SK-N-SH (cell line): ENCODE results near the gene MTHFD1L. TPM values are rescaled to one million over a fixed set of nuclear protein-coding genes. Genes with fewer than 3 reads are reported as not detected.

Source experiments
- CTCF ChIA-PET: fragments of 300-600, 350-600 bp; formaldehyde crosslinking; extraction: SDS; loops from one replicate; lab custom pipeline; 2021; lab: Yijun Ruan, JAX
- POLR2A ChIA-PET: fragments of 350-600 bp; sonication (Branson Sonifier 250); formaldehyde crosslinking; extraction: SDS; loops from one replicate; lab custom pipeline; 2020; ENCODE audit warnings: antibody characterized with exemption, inconsistent platforms; lab: Yijun Ruan, JAX
- DNase-seq: peaks from one replicate; pipeline ENCODE4 v3.0.0; 2012
- H2AFZ ChIP-seq: fragments of 200-600 bp; sonication (generic); 2 replicates; pipeline ENCODE4 v1.8.1; 2016; ENCODE audit warnings: antibody characterized with exemption, mild to moderate bottlenecking, low read depth
- H3F3A ChIP-seq: fragments of 200-600 bp; sonication (generic); replicated peaks from 2 replicates; pipeline ENCODE3; 2016; ENCODE audit warnings: antibody characterized with exemption, mild to moderate bottlenecking; ENCODE audit not compliant: insufficient read depth
- H3K27ac ChIP-seq, 2 experiments: fragments of 200-500 bp in 1 of 2; fragments of 200-600 bp in 1 of 2; sonication (Bioruptor generic) in 1 of 2; sonication (generic), shearing (Covaris generic) in 1 of 2; 2 replicates each; pipeline versions ENCODE4 v1.5.1 to v1.6.1; 2014 to 2016; ENCODE audit warnings: low read depth in 2 of 2, inconsistent platforms in 1 of 2, low read length in 1 of 2, mild to moderate bottlenecking in 1 of 2, mixed read lengths in 1 of 2
- H3K27me3 ChIP-seq: fragments of 200-600 bp; sonication (generic), shearing (Covaris generic); 2 replicates; pipeline ENCODE4 v1.6.1; 2016; ENCODE audit warnings: mixed run types; ENCODE audit not compliant: insufficient read depth
- H3K36me3 ChIP-seq, 2 experiments: fragments of 200-500 bp in 1 of 2; fragments of 200-600 bp in 1 of 2; sonication (Bioruptor generic) in 1 of 2; sonication (generic) in 1 of 2; replicated peaks in 1 of 2; 2 replicates each; pipeline versions ENCODE3 to v1.5.1; 2014 to 2016; ENCODE audit warnings: low read length in 1 of 2, mild to moderate bottlenecking in 1 of 2; ENCODE audit not compliant: insufficient read depth in 2 of 2, control insufficient read depth in 1 of 2
- H3K4me1 ChIP-seq, 2 experiments: fragments of 200-500 bp in 1 of 2; fragments of 200-600 bp in 1 of 2; sonication (Bioruptor generic) in 1 of 2; sonication (generic), shearing (Covaris generic) in 1 of 2; 2 replicates each; pipeline versions ENCODE4 v1.5.1 to v1.6.1; 2014 to 2016; ENCODE audit warnings: low read depth in 1 of 2, low read length in 1 of 2, mixed run types in 1 of 2; ENCODE audit not compliant: insufficient read depth in 2 of 2, control insufficient read depth in 1 of 2
- H3K4me2 ChIP-seq: fragments of 200-600 bp; sonication (generic), shearing (Covaris generic); 2 replicates; pipeline ENCODE4 v1.6.1; 2017; ENCODE audit warnings: mixed run types
- H3K4me3 ChIP-seq, 2 experiments: fragments of 200-500 bp in 1 of 2; fragments of 200-600 bp in 1 of 2; sonication (Bioruptor generic) in 1 of 2; sonication (generic), shearing (Covaris generic) in 1 of 2; 2 replicates each; pipeline versions ENCODE4 v1.5.1 to v1.8.1; 2014 to 2016; ENCODE audit warnings: low read depth in 2 of 2, inconsistent platforms in 1 of 2, low read length in 1 of 2, mild to moderate bottlenecking in 1 of 2, mixed read lengths in 1 of 2, moderate library complexity in 1 of 2
- H3K79me2 ChIP-seq: fragments of 200-600 bp; sonication (generic); 2 replicates; pipeline ENCODE4 v1.8.1; 2017; ENCODE audit warnings: mild to moderate bottlenecking; ENCODE audit not compliant: insufficient read depth
- H3K9ac ChIP-seq: fragments of 200-600 bp; sonication (generic); 2 replicates; pipeline ENCODE4 v1.6.1; 2017; ENCODE audit warnings: mixed run types
- H3K9me2 ChIP-seq: fragments of 200-600 bp; sonication (generic); 2 replicates; pipeline ENCODE4 v1.6.1; 2017; ENCODE audit warnings: mixed run types
- H3K9me3 ChIP-seq: fragments of 200-600 bp; sonication (generic); 2 replicates; pipeline ENCODE4 v1.6.1; 2017; ENCODE audit warnings: mixed run types, mild to moderate bottlenecking, moderate library complexity
- H4K20me1 ChIP-seq: fragments of 200-600 bp; sonication (generic); 2 replicates; pipeline ENCODE4 v1.6.1; 2017; ENCODE audit warnings: mild to moderate bottlenecking, mixed run types; ENCODE audit not compliant: insufficient read depth
- CHD2 ChIP-seq: fragments of 150-350 bp; IDR thresholded peaks from 2 replicates; pipeline ENCODE4 v1.6.1; 2018; ENCODE audit warnings: low read length; ENCODE audit not compliant: partially characterized antibody
- CTCF ChIP-seq: fragments of 200-600 bp; sonication (generic); IDR thresholded peaks from 2 replicates; pipeline ENCODE4 v1.6.1; 2017; ENCODE audit warnings: antibody characterized with exemption, mild to moderate bottlenecking, moderate library complexity
- EZH2phosphoT487 ChIP-seq: fragments of 200-600 bp; sonication (generic); IDR thresholded peaks from 2 replicates; pipeline ENCODE4 v1.6.1; 2017; ENCODE audit warnings: low read depth, mixed run types, mild to moderate bottlenecking, antibody characterized with exemption, moderate library complexity, borderline replicate concordance
- FOSL2 ChIP-seq: IDR thresholded peaks from 2 replicates; pipeline ENCODE4 v1.4.0; 2012; ENCODE audit warnings: low read depth, mild to moderate bottlenecking, moderate library complexity, borderline replicate concordance
- FOXJ3 ChIP-seq: sonication (generic); formaldehyde crosslinking; IDR thresholded peaks from 2 replicates; pipeline ENCODE4 v1.5.1; 2020; ENCODE audit warnings: mild to moderate bottlenecking, missing genetic modification reagents
- FOXM1 ChIP-seq: IDR thresholded peaks from 2 replicates; pipeline ENCODE4 v1.4.0; 2012; ENCODE audit warnings: low read depth, mild to moderate bottlenecking
- GABPA ChIP-seq: IDR thresholded peaks from 2 replicates; pipeline ENCODE4 v1.4.0; 2012; ENCODE audit warnings: low read depth, mild to moderate bottlenecking
- IRF3 ChIP-seq: fragments of 150-350 bp; IDR thresholded peaks from 2 replicates; pipeline ENCODE4 v1.6.1; 2016; ENCODE audit warnings: mild to moderate bottlenecking, low read depth, low read length
- MEF2A ChIP-seq: IDR thresholded peaks from 2 replicates; pipeline ENCODE4 v1.4.0; 2012; ENCODE audit warnings: low read depth, borderline replicate concordance
- NFIC ChIP-seq: IDR thresholded peaks from 2 replicates; pipeline ENCODE4 v1.4.0; 2012; ENCODE audit warnings: borderline replicate concordance
- NRF1 ChIP-seq: IDR thresholded peaks from 2 replicates; pipeline ENCODE4 v1.6.1; 2012; ENCODE audit warnings: low read depth, mild to moderate bottlenecking, low read length
- PBX3 ChIP-seq: IDR thresholded peaks from 2 replicates; pipeline ENCODE4; 2012
- POLR2AphosphoS5 ChIP-seq: IDR thresholded peaks from 2 replicates; pipeline ENCODE4 v1.6.1; 2012; ENCODE audit warnings: low read depth, low read length
- RAD21 ChIP-seq: IDR thresholded peaks from 2 replicates; pipeline ENCODE4 v1.6.1; 2012; ENCODE audit warnings: mild to moderate bottlenecking, low read length
- RFX5 ChIP-seq: IDR thresholded peaks from 2 replicates; pipeline ENCODE4 v1.6.1; 2012; ENCODE audit warnings: mild to moderate bottlenecking, improper control_type of control experiment, low read length
- RXRA ChIP-seq: IDR thresholded peaks from 2 replicates; pipeline ENCODE4 v1.4.0; 2012; ENCODE audit warnings: low read depth, mild to moderate bottlenecking, borderline replicate concordance
- TAF1 ChIP-seq: IDR thresholded peaks from 2 replicates; pipeline ENCODE4 v1.6.1; 2012; ENCODE audit warnings: low read depth, mild to moderate bottlenecking, low read length, moderate library complexity, borderline replicate concordance
- WGBS: methylation state at CpG from one replicate; pipeline ENCODE4 v1.1.6; 2017; ENCODE audit warnings: low lambda C conversion rate; 5-methylcytosine and 5-hydroxymethylcytosine counted together
- polyA plus RNA-seq, 3 experiments: library from polyadenylated mRNA; depleted of rRNA; stranded (reverse); fragments of >200 nt; gene quantifications; 2 replicates each; pipeline ENCODE4 v1.2.3, GENCODE V29; 2012

Gene MTHFD1L
- polyA plus RNA-seq, 1 of the 3 experiments (the other 2 are of a cell fraction) = 37.0 TPM

- TF ChIP-seq NFIC = no peak
- TF ChIP-seq CTCF = peak; percentile 92
- TF ChIP-seq FOSL2 = no peak
- TF ChIP-seq PBX3 = no peak
- no peak for TF ChIP-seq EZH2phosphoT487
- TF ChIP-seq CHD2 = peak; percentile 38
- no peak for TF ChIP-seq TAF1
Observed at GRCh38 chr6:151014404-151015100, 149.1 kb downstream of the MTHFD1L start (continued).

- Histone ChIP-seq H3K4me1 (peaks cover 0 to 2% of the 10 kb centered on the region in 2 experiments; a peak in 1 of 4 replicates), H3K4me2 (no peak overlapping the region), H3K4me3 (no peak overlapping the region), H3F3A (peaks cover 23% of the 10 kb centered on the region), H3K27ac (peak overlapping the region in 1 of 2 experiments; percentile 12; a peak in 1 of 4 replicates), H3K9ac (no peak overlapping the region), H4K20me1 (no peaks in the 10 kb centered on the region), H2AFZ (no peak overlapping the region), H3K27me3 (no peaks in the 10 kb centered on the region), H3K9me3 (no peaks in the 10 kb centered on the region), H3K9me2 (no peaks in the 10 kb centered on the region), H3K36me3 (peaks cover 24 to 52% of the 10 kb centered on the region in 2 experiments), H3K79me2 (no peaks in the 10 kb centered on the region)
- DNase-seq = no peak
- ChIA-PET POLR2A (no interaction called here), CTCF (interaction anchor here (0.6 to 17.7 kb wide), 35 partner anchors 9 to 1797 kb away, joined by 3 to 371 read pairs (median 5); no protein-coding TSS in a partner anchor)
- no peak for TF ChIP-seq MEF2A
- TF ChIP-seq GABPA = no peak
- no peak for TF ChIP-seq FOXM1
- TF ChIP-seq EZH2phosphoT487 = no peak
- no peak for TF ChIP-seq IRF3
- no peak for TF ChIP-seq RAD21
- no peak for TF ChIP-seq FOXJ3
- no peak for TF ChIP-seq RXRA
- no peak for TF ChIP-seq NRF1
- no peak for TF ChIP-seq TAF1
- no peak for TF ChIP-seq RFX5
- TF ChIP-seq NFIC = no peak
- no peak for TF ChIP-seq POLR2AphosphoS5
- 96% methylated on average over 12 of the region's 12 CpGs for WGBS
Observed at GRCh38 chr6:151015101-151015700, 149.7 kb downstream of the MTHFD1L start.
